WERI-Rb-1 (cell line): ENCODE data around the gene GPC4.

Experiments
- DNase-seq: peaks from one replicate; pipeline ENCODE4 v3.0.0-alpha.2; 2020
- H3K27ac ChIP-seq: fragments of 250-450 bp; sonication (Bioruptor Pico); 2 replicates; pipeline ENCODE4 v1.5.1; 2020; ENCODE audit warnings: mild to moderate bottlenecking, moderate library complexity
- H3K27me3 ChIP-seq: fragments of 250-450 bp; sonication (Bioruptor Pico); 2 replicates; pipeline ENCODE4 v1.5.1; 2021; ENCODE audit warnings: mild to moderate bottlenecking, low read depth, moderate library complexity; ENCODE audit not compliant: insufficient read depth, severe bottlenecking
- H3K36me3 ChIP-seq: fragments of 250-450 bp; sonication (Bioruptor Pico); 2 replicates; pipeline ENCODE4 v1.5.1; 2020; ENCODE audit warnings: mild to moderate bottlenecking, moderate library complexity
- H3K4me3 ChIP-seq: 2 replicates; pipeline ENCODE4 v1.5.1; 2011; ENCODE audit warnings: low read depth, mild to moderate bottlenecking, control low read depth, low read length
- H3K9me3 ChIP-seq: fragments of 250-450 bp; sonication (Bioruptor Pico); 2 replicates; pipeline ENCODE4 v1.5.1; 2021; ENCODE audit warnings: mild to moderate bottlenecking, moderate library complexity; ENCODE audit not compliant: severe bottlenecking
- CTCF ChIP-seq: IDR thresholded peaks from 2 replicates; pipeline ENCODE4 v1.5.1; 2011; ENCODE audit warnings: low read depth, mild to moderate bottlenecking, control low read depth, inconsistent platforms, low read length

The GPC4 gene

DNA sequence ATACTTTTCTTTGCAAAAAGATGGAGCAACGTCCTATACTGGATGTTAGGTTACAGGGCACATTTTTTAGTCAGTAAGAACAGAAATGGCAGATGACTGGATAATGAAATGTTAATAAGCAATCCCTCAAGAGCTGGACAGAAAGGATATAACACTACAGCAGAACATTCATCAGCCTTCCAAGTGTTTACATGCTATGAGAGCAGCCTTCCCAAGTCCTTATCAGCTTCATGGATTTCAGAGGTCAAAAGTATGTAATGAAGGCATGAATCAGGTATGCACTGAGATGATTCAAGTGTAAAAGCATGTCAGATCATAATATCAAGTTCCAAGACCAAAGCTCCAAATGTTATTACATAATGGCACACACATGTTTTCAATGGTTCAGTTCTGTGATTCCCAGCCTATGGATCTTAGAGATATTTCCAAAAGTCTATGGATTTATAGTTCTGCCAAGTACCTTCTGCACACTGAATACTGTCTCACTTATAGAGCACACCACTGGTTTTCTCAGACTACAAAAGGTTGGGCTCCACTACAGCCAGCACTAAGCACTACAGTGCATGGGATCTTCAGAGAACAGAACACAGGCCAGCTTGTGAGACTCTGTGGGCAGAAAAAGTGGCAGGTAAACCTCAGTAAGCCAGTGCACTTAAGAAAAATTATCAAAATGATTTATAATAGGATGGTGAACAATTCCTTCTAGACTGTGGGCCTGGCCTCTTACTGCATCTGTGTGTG, 49.2 kb downstream of the GPC4 start:
- no peak for DNase-seq
- H3K9me3 ChIP-seq = no peaks in the 10 kb centered on the region
- H3K4me3 ChIP-seq = no peak overlapping the region
- H3K27ac ChIP-seq = no peak overlapping the region
- H3K27me3 ChIP-seq = peaks cover 39% of the 10 kb centered on the region
- no peaks in the 10 kb centered on the region for H3K36me3 ChIP-seq
- no peak for TF ChIP-seq CTCF

GRCh38 chrX:133364865-133365264, 50.4 kb downstream of the GPC4 start:
- Histone ChIP-seq H3K4me3 (no peak overlapping the region), H3K27me3 (peaks cover 39% of the 10 kb centered on the region), H3K27ac (no peak overlapping the region), H3K36me3 (no peaks in the 10 kb centered on the region), H3K9me3 (no peaks in the 10 kb centered on the region)
- no peak for TF ChIP-seq CTCF
- no peak for DNase-seq

GRCh38 chrX:133364196-133364595, 51.1 kb downstream of the GPC4 start:
- TF ChIP-seq CTCF = no peak
- Histone ChIP-seq H3K36me3 (no peaks in the 10 kb centered on the region), H3K9me3 (no peaks in the 10 kb centered on the region), H3K4me3 (no peak overlapping the region), H3K27me3 (peaks cover 38% of the 10 kb centered on the region), H3K27ac (no peak overlapping the region)
- no peak for DNase-seq

DNA sequence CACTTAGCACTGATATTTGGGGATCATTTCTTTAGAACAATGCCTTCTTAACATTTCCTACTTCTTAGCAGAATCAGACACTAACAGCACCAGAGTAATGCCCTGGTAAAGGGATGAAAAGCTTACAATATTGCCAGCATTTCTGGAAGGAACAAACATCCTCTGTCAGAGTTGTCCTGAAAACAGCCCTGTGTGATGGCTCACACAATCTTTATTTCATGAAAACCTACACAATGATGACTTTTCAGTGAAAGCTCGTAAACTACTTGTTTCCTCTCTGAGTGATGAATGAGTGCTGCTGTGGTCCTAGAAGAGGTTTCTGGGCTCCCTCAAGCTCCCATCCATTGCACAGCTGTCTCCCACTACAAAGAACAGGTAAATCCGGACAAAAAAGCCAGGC, 52.8 kb downstream of the GPC4 start:
- TF ChIP-seq CTCF = no peak
- H3K27me3 ChIP-seq = peaks cover 39% of the 10 kb centered on the region
- no peak overlapping the region for H3K4me3 ChIP-seq
- no peak for DNase-seq
- no peak overlapping the region for H3K27ac ChIP-seq
- no peaks in the 10 kb centered on the region for H3K9me3 ChIP-seq
- no peaks in the 10 kb centered on the region for H3K36me3 ChIP-seq

DNA sequence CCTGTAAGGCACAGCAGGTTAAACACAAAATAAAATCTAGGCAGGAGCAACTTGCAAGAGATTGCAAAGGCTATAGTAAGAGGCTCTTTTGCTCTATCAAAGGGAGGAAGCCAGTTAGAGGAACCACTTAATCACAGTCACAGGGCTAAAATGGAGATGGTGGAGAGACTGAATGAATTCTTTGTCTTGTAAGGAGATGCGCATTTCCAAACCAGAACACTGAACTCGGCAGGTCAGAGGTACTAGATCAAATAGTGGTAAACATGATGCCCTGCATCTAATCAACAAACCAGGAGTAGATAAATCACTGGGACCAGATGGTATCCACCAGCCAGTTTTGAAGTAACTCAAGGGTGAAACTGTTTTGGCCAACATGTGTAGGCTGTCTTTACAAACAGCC, 55.8 kb downstream of the GPC4 start:
- TF ChIP-seq CTCF = no peak
- Histone ChIP-seq H3K27ac (no peak overlapping the region), H3K9me3 (no peaks in the 10 kb centered on the region), H3K36me3 (no peaks in the 10 kb centered on the region), H3K4me3 (no peak overlapping the region), H3K27me3 (peaks cover 57% of the 10 kb centered on the region)
- no peak for DNase-seq

DNA sequence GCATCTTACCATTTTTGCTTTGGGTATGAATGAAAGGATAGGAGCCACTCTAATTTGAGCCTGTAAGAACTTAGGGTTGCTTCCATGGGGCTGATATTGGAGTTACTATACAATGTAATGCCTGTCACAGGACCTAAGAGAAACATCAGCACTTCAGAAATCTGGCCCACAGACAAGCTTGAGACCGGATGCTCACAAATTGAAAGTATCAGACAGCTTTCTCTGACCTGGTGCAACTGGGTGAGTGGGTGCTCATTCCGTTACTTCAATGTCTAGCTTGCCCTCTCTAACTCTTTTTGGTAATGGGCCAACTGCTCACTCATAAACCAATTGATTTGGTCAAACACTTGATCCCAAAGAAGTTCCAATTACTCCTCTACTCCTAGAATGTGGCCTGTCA, 62.1 kb downstream of the GPC4 start:
- Histone ChIP-seq H3K9me3 (no peaks in the 10 kb centered on the region), H3K4me3 (no peak overlapping the region), H3K27me3 (peaks cover 62% of the 10 kb centered on the region), H3K36me3 (no peaks in the 10 kb centered on the region), H3K27ac (no peak overlapping the region)
- DNase-seq = no peak
- no peak for TF ChIP-seq CTCF
